Activated naive CD4-positive, alpha-beta T cell treated with anti-CD3 and anti-CD28 coated beads for 36 hours (primary cell): ENCODE measurements around the gene WNT7A. TPM values are rescaled to one million over a fixed set of nuclear protein-coding genes. Genes with fewer than 3 reads are reported as not detected.

Experiments used
- CTCF ChIA-PET: fragments of 350-600 bp; sonication (Branson Sonifier 250); formaldehyde crosslinking; loops from one replicate; lab custom pipeline; 2021; ENCODE audit warnings: antibody characterized with exemption; lab: Charles Lee
- DNase-seq: peaks from one replicate; pipeline ENCODE4 v3.0.0-alpha.2; 2020
- H3K27ac Mint-ChIP-seq: one replicate; pipeline ENCODE4 v1.8.0; 2021; ENCODE audit warnings: mild to moderate bottlenecking, mixed read lengths
- H3K27me3 Mint-ChIP-seq: one replicate; pipeline ENCODE4 v1.8.0; 2021; ENCODE audit warnings: low read depth, mixed read lengths
- H3K36me3 Mint-ChIP-seq: one replicate; pipeline ENCODE4 v1.8.0; 2021; ENCODE audit warnings: low read depth, mixed read lengths
- H3K4me1 Mint-ChIP-seq: one replicate; pipeline ENCODE4 v1.8.0; 2021; ENCODE audit warnings: low read depth, mixed read lengths
- H3K4me3 Mint-ChIP-seq: one replicate; pipeline ENCODE4 v1.8.0; 2021; ENCODE audit warnings: mild to moderate bottlenecking, moderate library complexity, mixed read lengths
- H3K9me3 Mint-ChIP-seq: one replicate; pipeline ENCODE4 v1.8.0; 2021; ENCODE audit warnings: mixed read lengths
- intact Hi-C: fragments of 100-400 bp; cut with micrococcal nuclease; formaldehyde crosslinking; loops from one replicate; pipeline ENCODE4 v1.15.1; 2023
- total RNA-seq, 2 experiments: library from RNA; stranded (reverse); gene quantifications; one replicate each; pipeline ENCODE4 v1.2.3, GENCODE V29; 2021

WNT7A gene
- total RNA-seq, 2 experiments from 2014 or later = 0.07 to 0.10 TPM

GRCh38 chr3:13872451-13872850 is 7.4 kb downstream of the WNT7A start:
- H3K4me1 Mint-ChIP-seq = peaks cover 22% of the 10 kb centered on the region
- H3K36me3 Mint-ChIP-seq = peaks cover 8% of the 10 kb centered on the region
- CTCF ChIA-PET = interaction anchor here (1.3 kb wide), 1 partner anchor 9 kb away, joined by 3 read pairs; no protein-coding TSS in a partner anchor
- no peak for DNase-seq
- H3K27ac Mint-ChIP-seq = no peak overlapping the region
- intact Hi-C loops = no loop called here
- peaks cover 1% of the 10 kb centered on the region for H3K27me3 Mint-ChIP-seq
- H3K4me3 Mint-ChIP-seq = no peak overlapping the region
- no peaks in the 10 kb centered on the region for H3K9me3 Mint-ChIP-seq

DNA sequence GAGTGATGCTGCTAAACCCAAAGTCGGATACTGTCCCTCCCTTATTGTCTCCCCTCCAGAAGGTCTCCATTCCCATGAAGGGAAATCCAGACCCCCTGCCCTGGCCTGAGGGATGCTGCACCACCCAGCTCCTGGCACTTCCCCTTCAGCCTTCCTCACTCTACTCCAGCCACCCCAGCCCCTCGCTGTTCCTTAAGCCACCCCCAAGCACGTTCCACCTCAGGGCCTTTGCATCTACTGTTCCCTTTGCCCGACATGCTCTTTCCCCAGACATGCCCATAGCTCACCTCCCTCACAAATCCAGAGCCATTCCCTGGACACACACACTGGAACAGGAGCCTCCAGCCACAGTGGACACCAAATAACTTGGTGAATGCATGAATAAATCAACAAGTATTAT is 8.1 kb downstream of the WNT7A start:
- Mint-ChIP-seq H3K27ac (no peak overlapping the region), H3K27me3 (no peaks in the 10 kb centered on the region), H3K36me3 (peaks cover 8% of the 10 kb centered on the region), H3K4me3 (no peak overlapping the region), H3K4me1 (peaks cover 29% of the 10 kb centered on the region), H3K9me3 (no peaks in the 10 kb centered on the region)
- CTCF ChIA-PET = interaction anchor here (2.2 kb wide), 1 partner anchor 9 kb away, joined by 10 read pairs; the partner anchor contains the start of gene WNT7A
- no peak for DNase-seq
- intact Hi-C loops = no loop called here

- no peak for DNase-seq
- intact Hi-C loops = no loop called here
- H3K4me1 Mint-ChIP-seq = peaks cover 37% of the 10 kb centered on the region
- CTCF ChIA-PET = interaction anchor here (2.0 to 2.2 kb wide), 2 partner anchors 10 to 14 kb away, joined by 7 to 10 read pairs; partner anchors contain the start of gene WNT7A
- H3K36me3 Mint-ChIP-seq = peaks cover 8% of the 10 kb centered on the region
- no peak overlapping the region for H3K27ac Mint-ChIP-seq
- H3K27me3 Mint-ChIP-seq = no peaks in the 10 kb centered on the region
- H3K9me3 Mint-ChIP-seq = no peaks in the 10 kb centered on the region
- no peak overlapping the region for H3K4me3 Mint-ChIP-seq
These were observed 9.0 kb downstream of the WNT7A start for GRCh38 chr3:13870902-13871301.

DNA sequence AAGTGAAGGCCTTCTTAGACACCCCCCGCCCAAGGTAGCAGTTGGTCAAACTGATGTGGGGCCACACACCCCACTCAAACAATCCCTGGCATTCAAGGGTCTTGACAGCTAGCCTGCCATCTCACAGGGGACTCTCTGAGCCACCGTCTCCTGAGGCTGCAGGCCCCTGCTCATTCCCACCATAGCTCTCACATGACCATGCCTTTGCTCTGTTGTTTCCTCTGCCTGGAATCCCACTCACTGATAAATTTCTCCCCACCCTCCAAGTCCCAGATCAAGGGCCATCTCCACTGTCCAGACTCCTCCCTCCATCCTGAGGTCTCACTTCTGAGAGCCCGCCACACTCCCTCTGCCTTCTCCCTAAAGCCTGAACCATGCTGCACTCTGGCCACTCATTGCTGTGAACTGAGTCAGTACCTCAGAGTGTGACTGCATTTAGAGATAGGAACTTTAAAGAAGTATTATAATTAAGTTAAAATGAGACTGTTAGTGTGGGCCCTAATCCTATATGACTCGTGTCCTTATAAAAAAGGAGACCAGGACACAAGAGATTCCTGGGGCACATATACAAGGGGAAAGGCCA is 10.0 kb downstream of the WNT7A start:
- no peak for DNase-seq
- Mint-ChIP-seq H3K27ac (no peak overlapping the region), H3K36me3 (peaks cover 8% of the 10 kb centered on the region), H3K27me3 (no peaks in the 10 kb centered on the region), H3K4me1 (peaks cover 47% of the 10 kb centered on the region), H3K9me3 (no peaks in the 10 kb centered on the region), H3K4me3 (no peak overlapping the region)
- CTCF ChIA-PET = interaction anchor here (2.0 to 2.2 kb wide), 2 partner anchors 11 to 15 kb away, joined by 7 to 10 read pairs; partner anchors contain the start of gene WNT7A
- intact Hi-C loops = no loop called here

GRCh38 chr3:13868844-13869724 is 10.8 kb downstream of the WNT7A start:
- CTCF ChIA-PET = interaction anchor here (2.0 kb wide), 1 partner anchor 16 kb away, joined by 7 read pairs; no protein-coding TSS in a partner anchor

GRCh38 chr3:13867732-13868131 is 12.1 kb downstream of the WNT7A start:
- CTCF ChIA-PET = interaction anchor here (0.7 to 1.1 kb wide), 2 partner anchors 9 to 13 kb away, joined by 3 to 5 read pairs; partner anchors contain the start of gene WNT7A
- Mint-ChIP-seq H3K27me3 (no peaks in the 10 kb centered on the region), H3K27ac (peak overlapping the region; percentile 6), H3K9me3 (no peaks in the 10 kb centered on the region), H3K4me1 (peaks cover 60% of the 10 kb centered on the region), H3K36me3 (peaks cover 8% of the 10 kb centered on the region), H3K4me3 (no peak overlapping the region)
- intact Hi-C loops = no loop called here
- DNase-seq = no peak

More at GRCh38 chr3:13868844-13869724, 10.8 kb downstream of the WNT7A start:
- no peak overlapping the region for H3K4me3 Mint-ChIP-seq
- no peaks in the 10 kb centered on the region for H3K9me3 Mint-ChIP-seq
- DNase-seq = no peak
- H3K27ac Mint-ChIP-seq = no peak overlapping the region
- H3K36me3 Mint-ChIP-seq = peaks cover 8% of the 10 kb centered on the region
- H3K4me1 Mint-ChIP-seq = peaks cover 51% of the 10 kb centered on the region
- H3K27me3 Mint-ChIP-seq = no peaks in the 10 kb centered on the region
- intact Hi-C loops = no loop called here

DNA sequence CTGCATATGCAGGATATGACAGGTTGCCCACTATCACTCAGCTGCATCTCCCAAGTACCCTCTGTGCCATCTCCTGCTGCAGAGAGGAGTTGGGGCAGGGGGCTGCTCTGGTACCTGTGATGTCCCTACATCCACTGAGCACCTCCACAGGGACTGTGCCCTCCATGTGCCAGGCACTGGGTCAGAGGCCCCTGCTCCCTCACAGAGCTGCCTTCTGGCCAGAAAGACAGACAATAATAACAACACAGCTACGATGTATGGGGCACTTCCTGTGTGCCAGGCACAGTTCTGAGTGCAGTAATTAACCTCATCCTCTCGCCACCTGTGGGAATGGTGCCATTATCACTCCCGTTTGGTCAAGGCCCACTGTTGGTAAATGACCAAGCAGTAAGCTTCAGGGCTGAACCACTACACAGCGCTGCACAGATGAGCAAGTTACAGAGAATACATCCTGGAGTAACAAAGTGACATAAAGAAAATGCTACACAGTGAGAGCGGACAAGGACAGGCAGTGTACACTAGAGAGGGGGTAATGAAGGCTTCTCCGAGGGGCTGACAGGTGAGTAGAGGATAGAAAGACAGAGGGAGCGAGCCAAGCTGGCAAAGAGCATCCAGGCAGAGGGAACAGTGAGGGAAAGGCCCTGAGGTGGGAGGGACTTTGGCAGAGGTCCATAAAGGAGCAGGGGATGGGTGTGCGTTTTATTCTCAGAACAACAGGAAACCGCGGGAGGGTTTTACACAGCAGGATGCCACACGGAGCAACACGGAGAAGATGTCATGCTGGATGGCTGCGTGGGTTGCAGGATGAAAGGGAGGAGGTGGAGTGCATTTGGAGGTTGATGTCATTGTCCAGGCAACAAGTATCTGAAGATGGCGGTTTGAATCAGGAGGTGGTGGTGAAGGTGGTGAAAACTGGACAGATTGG is 13.6 kb downstream of the WNT7A start:
- no peaks in the 10 kb centered on the region for H3K9me3 Mint-ChIP-seq
- H3K4me1 Mint-ChIP-seq = peaks cover 60% of the 10 kb centered on the region
- CTCF ChIA-PET = interaction anchor here (0.6 to 2.2 kb wide), 6 partner anchors 14 to 386 kb away, joined by 3 to 7 read pairs (median 5); partner anchors contain the start of genes HDAC11 and WNT7A
- H3K27me3 Mint-ChIP-seq = no peaks in the 10 kb centered on the region
- intact Hi-C loops = no loop called here
- peak overlapping the region; percentile 82 for H3K27ac Mint-ChIP-seq
- peak overlapping the region; percentile 35 for H3K4me3 Mint-ChIP-seq
- H3K36me3 Mint-ChIP-seq = no peaks in the 10 kb centered on the region
- peak; percentile 89 for DNase-seq

DNA sequence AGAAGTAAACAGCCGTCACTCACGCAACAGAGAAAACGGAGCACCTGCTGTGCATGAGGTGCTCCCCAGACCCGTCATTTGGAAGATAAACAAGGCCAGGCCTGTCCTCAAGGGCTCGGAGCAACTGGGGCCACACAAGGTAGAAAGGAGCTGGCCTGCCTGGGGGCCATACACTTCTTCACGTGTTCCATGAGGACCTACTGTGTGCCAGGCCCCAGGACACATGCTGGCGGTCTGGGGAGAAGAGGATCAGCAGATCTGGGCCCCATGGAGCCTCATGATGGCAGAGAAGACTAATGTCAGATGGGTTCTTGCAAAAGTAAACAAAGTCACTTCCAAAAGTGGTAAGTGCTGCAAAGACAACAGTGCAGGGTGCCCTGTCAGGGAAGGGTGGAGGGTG is 14.3 kb downstream of the WNT7A start:
- H3K4me3 Mint-ChIP-seq = no peak overlapping the region
- no peaks in the 10 kb centered on the region for H3K9me3 Mint-ChIP-seq
- no peak overlapping the region for H3K27ac Mint-ChIP-seq
- no peaks in the 10 kb centered on the region for H3K27me3 Mint-ChIP-seq
- DNase-seq = no peak
- CTCF ChIA-PET = interaction anchor here (1.0 to 2.2 kb wide), 5 partner anchors 15 to 209 kb away, joined by 3 to 7 read pairs (median 6); partner anchors contain the start of gene WNT7A
- intact Hi-C loops = no loop called here
- H3K36me3 Mint-ChIP-seq = no peaks in the 10 kb centered on the region
- peaks cover 60% of the 10 kb centered on the region for H3K4me1 Mint-ChIP-seq

DNA sequence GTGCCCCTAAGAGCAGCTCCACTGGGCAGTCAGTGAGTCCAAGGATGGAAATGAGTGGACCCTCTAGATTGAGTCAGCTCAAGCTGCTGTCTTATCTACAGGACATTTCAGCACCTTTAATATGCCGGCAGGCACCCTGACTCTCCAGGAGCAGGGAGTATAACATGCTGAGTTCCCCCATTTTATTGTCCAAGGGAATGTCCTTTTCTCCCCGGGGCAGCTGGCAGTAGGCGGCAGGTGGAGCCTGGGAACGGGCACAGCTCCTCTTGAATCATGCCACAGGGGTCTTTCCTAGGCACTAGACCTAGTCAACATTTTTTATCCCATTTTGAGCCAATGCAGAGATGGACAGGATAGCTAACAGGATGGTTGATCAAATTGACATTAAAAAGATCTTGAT is 14.8 kb downstream of the WNT7A start:
- no peaks in the 10 kb centered on the region for H3K9me3 Mint-ChIP-seq
- no peaks in the 10 kb centered on the region for H3K36me3 Mint-ChIP-seq
- H3K27ac Mint-ChIP-seq = no peak overlapping the region
- no peaks in the 10 kb centered on the region for H3K27me3 Mint-ChIP-seq
- H3K4me1 Mint-ChIP-seq = peaks cover 60% of the 10 kb centered on the region
- intact Hi-C loops = no loop called here
- no peak for DNase-seq
- H3K4me3 Mint-ChIP-seq = no peak overlapping the region
- CTCF ChIA-PET = interaction anchor here (1.0 to 2.2 kb wide), 4 partner anchors 15 to 210 kb away, joined by 3 to 7 read pairs (median 6); partner anchors contain the start of gene WNT7A

- no peaks in the 10 kb centered on the region for H3K9me3 Mint-ChIP-seq
- H3K27me3 Mint-ChIP-seq = no peaks in the 10 kb centered on the region
- H3K36me3 Mint-ChIP-seq = no peaks in the 10 kb centered on the region
- no peak overlapping the region for H3K27ac Mint-ChIP-seq
- peaks cover 52% of the 10 kb centered on the region for H3K4me1 Mint-ChIP-seq
- H3K4me3 Mint-ChIP-seq = no peak overlapping the region
- CTCF ChIA-PET = interaction anchor here (0.8 to 2.4 kb wide), 5 partner anchors 9 to 209 kb away, joined by 3 to 8 read pairs (median 3); no protein-coding TSS in a partner anchor
- intact Hi-C loops = no loop called here
- DNase-seq = no peak
These were observed 15.8 kb downstream of the WNT7A start for GRCh38 chr3:13863965-13864595.

DNA sequence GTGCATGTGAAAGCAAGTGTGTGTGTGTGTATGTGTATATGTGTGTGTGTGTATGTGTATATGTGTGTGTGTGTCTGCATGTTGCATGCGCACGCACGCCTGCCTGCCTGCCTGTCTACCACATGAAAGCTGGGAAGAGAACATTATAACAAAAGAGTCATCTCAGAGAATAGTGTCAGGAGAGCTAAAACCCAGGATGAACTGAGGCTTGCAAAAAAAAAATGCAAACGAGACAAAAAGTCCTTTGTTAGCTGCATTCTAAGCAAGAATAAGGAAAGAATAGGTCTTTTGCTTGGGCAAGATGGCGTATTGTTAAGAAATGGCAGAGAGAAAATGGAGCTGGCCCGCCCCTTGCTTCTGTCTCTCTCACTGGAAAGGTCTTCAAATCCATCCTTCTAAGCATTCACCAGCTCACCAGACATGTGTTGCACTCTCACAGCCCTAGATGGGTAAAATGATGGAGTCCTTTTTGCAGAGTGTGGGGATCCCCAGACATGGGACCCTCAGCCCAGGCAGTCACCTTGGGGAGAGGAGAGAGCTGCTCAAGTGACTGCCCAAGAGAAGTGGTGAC is 16.4 kb downstream of the WNT7A start:
- Mint-ChIP-seq H3K9me3 (no peaks in the 10 kb centered on the region), H3K4me1 (peaks cover 47% of the 10 kb centered on the region), H3K27me3 (no peaks in the 10 kb centered on the region), H3K36me3 (no peaks in the 10 kb centered on the region), H3K27ac (no peak overlapping the region), H3K4me3 (no peak overlapping the region)
- no peak for DNase-seq
- CTCF ChIA-PET = interaction anchor here (0.8 to 2.4 kb wide), 4 partner anchors 10 to 206 kb away, joined by 3 to 8 read pairs (median 3); no protein-coding TSS in a partner anchor
- intact Hi-C loops = no loop called here
